Effector CD8-positive, alpha-beta T cell (primary cell): ENCODE measurements around the gene TMBIM1.
A peak's percentile ranks its signal among the peaks of the same experiment; 100 is the strongest.

ENCODE experiments used
- DNase-seq: peaks from one replicate; lab custom pipeline; 2025; lab: John Stamatoyannopoulos, UW
- total RNA-seq, 4 experiments: gene quantifications; one replicate each; lab custom pipeline; 2026; lab: John Stamatoyannopoulos, UW

The TMBIM1 gene, protein sequence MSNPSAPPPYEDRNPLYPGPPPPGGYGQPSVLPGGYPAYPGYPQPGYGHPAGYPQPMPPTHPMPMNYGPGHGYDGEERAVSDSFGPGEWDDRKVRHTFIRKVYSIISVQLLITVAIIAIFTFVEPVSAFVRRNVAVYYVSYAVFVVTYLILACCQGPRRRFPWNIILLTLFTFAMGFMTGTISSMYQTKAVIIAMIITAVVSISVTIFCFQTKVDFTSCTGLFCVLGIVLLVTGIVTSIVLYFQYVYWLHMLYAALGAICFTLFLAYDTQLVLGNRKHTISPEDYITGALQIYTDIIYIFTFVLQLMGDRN
- 138 to 230 (median 140) reads per million in 4 experiments for total RNA-seq

- peak; percentile 68 for DNase-seq
Measured at GRCh38 chr2:218292048-218293014, at the start of gene TMBIM1. Gene TMBIM1 (minus strand): TSS chr2:218292503. CDS start chr2:218282141, 10,362 bp downstream.

- DNase-seq = no peak
Measured at GRCh38 chr2:218341381-218341780, 49.1 kb upstream of the TMBIM1 start.

DNA sequence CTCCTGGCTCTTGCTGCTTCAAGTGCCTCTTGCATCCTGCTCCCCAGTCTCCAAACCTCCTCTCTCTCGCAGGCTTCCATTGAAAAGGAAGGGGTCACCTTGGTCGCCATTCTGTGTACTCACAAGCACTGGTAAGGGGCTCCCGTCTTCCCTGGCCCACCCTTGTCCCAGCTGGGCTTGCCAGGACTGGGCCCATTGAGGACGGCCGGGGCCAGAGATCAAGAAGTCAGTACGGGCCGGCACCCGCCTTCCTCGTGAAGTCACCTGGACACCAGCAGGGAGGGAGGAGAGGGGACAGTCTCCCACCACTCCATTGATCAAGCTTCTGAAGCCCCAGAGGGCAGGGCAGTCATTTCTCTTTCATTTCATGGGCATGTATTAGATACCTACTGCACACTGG lies 48.4 kb upstream of the TMBIM1 start:
- no peak for DNase-seq

DNA sequence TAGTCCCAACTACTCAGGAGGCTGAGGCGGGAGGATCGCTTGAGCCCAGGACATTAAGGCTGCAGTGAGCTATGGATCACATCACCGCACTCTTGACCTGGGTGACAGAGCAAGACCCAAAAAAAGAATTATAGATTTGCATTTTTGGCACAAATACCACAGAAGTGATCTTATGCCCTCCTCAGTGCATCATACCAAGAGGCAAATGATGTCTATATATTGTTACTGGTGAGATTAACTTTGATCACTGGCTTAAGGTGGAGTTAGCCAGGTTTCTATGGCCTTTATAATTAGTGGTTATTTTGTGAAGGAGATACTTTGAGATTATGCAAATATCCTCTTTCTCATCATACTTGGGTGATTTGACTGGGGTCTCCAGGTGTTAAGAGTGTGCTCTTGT lies 42.2 kb upstream of the TMBIM1 start:
- no peak for DNase-seq

DNA sequence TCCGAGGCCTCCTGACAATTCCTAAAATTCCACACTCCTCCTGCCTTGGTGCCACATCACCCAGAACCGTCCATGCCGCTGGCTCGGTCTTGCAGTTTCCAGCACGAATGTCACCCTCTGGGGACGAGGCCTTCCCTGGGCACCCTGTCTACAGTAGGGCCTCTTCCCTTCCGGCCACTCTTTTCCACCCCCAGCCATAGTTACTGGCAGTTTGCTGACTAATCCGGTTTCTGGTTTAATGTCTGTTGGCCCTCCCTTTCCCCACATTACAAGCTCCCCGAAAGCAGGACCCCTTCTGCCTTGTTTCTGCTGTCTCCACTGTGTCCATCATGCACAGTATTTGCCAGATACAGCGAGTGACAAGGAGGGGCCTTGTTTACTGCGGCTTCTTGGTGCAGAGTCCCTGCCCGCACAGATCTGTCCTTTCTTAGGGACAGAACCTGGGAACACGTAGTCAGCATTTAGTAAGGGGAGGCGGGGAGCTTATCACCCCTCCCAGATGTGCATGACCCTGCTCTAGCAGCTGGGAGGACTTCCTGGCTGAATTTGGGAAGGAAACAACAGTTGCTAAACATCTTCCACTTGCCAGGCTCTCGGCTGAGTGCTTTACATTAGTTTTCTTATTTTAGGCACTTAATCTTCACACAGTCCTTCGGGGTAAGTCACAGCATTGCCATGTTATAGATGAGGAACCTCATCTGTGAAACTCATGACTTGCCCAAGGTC lies 40.8 kb upstream of the TMBIM1 start:
- DNase-seq = no peak

GRCh38 chr2:218332288-218332687 lies 40.0 kb upstream of the TMBIM1 start:
- no peak for DNase-seq

DNA sequence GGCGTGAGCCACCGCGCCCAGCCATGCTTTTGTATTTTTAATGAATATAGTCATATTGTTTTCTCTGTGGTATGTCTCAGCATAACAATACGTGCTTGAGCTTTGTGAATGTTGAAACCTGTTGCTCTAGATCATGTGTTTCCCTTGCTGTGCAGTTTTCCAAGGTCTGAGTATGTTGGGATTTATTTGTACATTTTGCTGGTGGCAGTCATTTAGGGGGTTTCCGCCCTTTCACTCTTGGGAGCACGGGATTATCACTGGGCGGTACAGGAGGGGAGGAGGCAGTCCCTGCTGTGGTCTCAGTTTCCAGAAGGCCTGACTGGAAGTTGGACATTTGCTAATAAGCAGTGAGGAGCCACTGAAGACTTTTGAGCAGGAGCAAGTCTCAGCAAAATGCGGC lies 39.4 kb upstream of the TMBIM1 start:
- no peak for DNase-seq

DNA sequence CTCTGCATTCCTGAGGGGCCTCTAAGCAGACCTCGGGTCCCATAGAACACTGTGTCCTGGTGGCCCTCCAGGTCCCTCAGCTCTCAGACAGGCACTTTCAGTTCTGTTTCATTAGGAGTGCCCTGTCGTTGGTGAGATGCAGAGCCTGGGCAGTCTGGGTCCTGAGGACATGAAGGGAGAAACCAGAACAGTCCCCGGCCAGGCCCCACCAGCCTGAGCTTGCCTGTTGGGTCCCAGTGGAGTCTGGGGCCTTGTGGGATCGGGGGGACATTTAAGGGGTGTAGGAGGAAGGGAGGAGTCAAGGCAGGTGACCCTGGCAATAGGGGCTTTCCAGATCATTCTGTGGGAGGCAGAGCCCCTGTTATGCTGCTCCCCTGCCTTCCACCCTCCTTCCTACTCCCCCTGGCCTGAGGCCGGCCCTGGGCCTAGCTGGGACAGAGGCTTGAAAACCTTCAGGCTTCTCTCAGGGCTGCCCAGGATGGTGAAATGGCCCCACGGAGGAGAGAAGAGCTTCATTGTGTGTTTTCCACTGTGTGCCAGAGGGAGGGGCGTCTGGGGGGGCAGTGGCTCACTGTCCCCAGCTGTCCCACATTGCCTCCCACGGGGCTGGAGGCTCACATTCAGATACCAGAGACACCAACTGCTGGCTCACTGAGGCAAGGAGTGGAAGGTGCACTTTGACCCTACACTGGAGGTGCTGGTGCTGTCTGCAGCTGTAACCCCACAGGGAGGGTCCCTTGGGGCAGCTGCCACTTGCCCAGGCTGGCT lies 37.7 kb upstream of the TMBIM1 start:
- no peak for DNase-seq

DNA sequence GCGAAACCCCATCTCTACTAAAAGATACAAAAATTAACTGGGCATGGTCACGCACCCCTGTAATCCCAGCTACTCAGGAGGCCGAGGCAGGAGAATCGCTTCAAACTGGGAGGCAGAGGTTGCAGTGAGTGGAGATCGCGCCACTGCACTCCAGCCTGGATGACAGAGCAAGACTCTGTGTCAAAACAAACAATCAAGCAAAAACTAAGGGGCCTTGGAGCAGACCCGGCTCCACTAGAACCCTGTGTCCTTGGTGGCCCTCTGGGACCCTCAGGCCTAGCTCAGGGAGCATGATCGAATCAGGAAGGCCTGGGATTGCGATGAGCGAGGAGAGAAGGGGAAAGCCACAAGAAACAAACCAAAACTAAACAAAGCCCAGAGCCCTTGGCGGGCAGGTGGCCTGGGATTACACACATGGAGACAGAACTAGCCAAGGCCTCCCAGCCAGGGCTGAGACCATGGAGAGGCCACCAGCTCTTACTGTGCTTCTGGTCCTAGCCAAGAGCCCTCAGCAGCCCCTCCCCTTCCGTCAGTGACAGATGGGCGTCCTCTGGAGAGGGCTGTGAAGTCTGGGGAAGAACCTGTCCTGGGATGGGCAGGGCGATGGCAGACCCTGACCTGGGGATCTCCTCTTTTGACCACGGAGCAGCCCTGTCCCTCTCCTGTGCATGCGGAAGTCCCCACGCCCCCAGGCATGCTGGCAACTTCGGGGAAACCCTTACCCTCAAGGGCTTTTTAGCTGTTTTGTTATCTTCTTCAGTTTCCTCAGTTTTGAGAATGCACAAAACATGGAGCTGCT lies 36.9 kb upstream of the TMBIM1 start:
- DNase-seq = no peak

- DNase-seq = no peak
Measured at GRCh38 chr2:218328294-218328693, 36.0 kb upstream of the TMBIM1 start.

- DNase-seq = no peak
Measured at GRCh38 chr2:218327451-218328210, 35.3 kb upstream of the TMBIM1 start.

DNA sequence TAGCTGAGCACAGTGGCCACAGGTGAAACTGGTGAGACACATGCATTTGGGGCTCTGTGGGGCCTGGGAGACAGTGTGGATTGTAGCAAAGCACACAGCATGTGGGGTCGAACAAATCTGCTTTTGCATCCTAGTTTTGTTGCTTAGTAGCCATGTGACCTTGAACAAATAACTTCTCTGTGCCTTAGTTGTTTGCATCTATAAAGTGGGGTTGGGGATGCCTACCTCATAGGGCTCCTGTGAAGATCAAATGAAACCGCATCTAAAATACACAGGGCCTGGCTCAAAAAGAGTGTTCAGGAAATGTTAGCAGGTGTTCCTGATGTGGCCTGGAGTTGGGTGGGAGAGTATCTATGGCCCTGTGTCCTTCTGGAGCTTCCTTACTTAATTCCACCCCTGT lies 34.0 kb upstream of the TMBIM1 start:
- no peak for DNase-seq

DNA sequence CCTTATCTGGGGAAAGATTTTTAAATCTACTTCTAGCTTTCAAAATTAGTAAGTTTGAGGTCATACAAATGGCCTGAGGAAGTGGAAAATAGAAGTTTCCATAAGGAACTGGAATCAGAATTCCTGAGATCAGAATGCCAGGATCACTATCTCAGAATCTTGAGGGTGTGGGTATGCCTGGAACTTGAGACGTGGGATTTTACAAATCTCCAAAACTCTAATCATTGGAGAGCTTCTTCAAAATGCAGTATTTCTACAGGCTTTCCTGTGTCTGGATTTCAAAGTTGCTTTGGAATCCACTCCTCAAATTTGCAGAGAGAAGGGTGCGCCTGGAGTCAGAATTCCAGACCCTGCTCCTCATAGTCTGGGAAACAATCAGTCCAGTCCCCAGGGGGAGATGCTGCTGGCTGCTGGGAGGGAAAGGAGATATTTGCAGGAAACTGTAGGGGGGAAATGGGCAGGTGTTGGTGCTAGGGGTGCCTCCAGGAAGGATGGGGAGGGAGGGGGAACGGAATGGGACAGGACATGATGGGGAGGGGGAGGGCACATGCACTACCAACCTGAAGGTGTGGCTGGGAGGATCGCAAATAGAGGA lies 33.4 kb upstream of the TMBIM1 start:
- no peak for DNase-seq

DNA sequence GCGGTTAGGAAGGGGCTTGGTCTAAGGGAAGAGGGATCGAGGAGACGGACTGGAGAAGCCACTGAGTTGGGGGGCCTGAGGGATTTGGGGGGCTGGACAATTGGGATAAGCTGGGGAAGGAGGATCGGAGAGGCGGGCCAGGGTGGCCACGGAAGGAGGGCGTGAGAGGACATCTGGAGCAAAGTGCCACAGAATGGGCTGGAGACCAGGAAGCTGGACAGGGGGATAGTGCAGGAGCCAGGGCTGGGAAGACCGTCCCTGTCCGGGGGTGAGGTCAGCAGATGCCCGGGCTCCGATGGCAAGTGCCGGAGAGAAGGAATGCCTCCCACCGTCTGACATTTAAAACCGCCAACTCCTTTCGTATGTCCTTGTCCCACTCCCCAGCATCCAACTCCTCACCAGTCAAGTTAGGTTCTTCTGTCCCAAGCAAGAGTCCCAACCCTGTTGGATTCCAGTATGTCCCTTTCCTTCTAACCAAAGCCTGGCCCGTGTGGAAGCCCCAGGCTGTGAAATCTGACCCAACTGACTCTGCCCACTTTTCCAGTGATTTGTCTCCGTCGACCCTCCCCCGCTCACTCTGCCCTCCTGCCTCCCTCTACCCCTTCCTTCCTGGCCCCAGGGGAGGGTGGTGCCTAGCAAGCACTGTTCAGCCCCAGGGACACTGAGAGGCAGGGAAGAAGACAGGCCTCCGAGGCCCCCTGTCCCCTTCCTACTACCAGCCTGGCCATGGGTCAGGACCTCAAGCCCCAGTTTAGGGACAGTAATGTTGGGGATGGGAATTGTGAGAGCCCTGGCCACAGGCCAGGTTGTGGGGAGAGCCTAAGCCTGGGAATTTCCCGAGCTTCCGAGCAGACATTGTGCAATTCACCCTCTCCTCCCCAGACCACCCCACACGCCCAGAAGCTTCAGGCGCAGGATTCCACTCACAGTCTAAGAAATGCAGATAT lies 31.5 kb upstream of the TMBIM1 start:
- DNase-seq = no peak

- DNase-seq = peak; percentile 54
Measured at GRCh38 chr2:218322768-218323525, 30.6 kb upstream of the TMBIM1 start.

DNA sequence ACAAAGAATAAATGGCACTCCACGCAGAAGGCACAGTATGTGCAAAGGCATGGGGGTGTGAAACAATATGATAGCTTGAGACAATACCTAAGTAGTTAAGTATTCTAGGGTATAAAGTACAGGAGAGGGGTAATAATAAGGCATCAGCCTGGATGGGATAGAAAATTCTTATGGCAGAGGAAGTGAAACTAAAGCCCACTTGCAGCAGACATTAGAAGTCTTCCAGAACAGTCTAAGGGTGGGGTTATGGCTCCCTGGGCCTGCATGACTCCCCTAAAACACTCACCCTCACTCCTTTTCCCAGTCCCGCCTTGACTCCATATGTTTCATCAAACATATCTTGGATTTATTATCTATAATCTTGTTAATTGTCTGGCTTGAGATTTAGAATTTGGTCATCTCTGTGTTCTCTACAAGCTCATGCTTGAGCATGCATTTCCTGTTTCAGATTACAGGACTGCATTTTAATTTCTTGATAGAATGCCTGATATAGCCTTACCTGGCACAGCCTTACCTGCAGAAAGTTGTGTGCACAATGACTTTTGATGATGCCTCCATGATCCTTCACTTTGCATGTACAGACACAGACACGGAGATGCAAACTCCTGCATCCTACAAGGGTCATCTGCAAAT lies 28.5 kb upstream of the TMBIM1 start:
- DNase-seq = no peak

DNA sequence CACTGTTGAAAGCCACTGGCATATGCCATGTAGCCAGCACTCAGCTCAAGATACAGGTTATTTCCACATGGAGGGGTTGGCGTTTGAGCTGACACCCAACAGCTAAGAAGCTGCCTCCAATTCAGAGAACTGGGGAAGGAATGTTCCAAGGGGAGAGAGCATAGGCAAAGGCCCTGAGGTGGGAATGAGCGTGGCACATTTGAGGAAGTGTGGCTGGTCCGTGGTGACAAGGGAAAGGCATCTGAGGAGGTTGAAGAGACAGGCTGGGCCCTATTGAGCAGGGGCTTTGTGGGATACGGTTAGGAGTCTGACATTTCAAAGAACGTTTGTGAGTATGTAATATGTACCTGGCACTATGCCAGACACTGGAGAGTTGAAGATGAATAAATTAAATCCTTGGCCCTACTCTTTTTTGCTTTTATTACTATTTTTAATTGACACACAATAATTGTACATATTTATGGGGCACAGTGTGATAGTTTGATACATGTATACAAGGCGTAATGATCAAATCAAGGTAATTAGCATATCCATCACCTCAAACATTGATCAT lies 27.6 kb upstream of the TMBIM1 start:
- no peak for DNase-seq
